HCT116 (cell line): Measurements from ENCODE around the gene NCAN. TPM values are rescaled to one million over a fixed set of nuclear protein-coding genes. Genes with fewer than 3 reads are reported as not detected.

Experiments used
- ATAC-seq: fragments of 200-7000 bp; cut with Tn5 transposase; 2 replicates; pipeline ENCODE4 v1.9.1; 2020; ENCODE audit warnings: mild to moderate bottlenecking, moderate library complexity
- BruUV-seq: library from RNA; stranded (reverse); fragments of 400-500 nt; replicated peaks from 2 replicates; lab custom pipeline; 2021; lab: Mats Ljungman, UMichigan
- CTCF ChIA-PET: fragments of 300-600 bp; sonication (Branson Sonifier 250); formaldehyde crosslinking; loops from one replicate; lab custom pipeline; 2021; ENCODE audit warnings: antibody characterized with exemption; lab: Charles Lee
- POLR2A ChIA-PET: fragments of 300-600, 350-600 bp; sonication (Branson Sonifier 250); formaldehyde crosslinking; loops from one replicate; lab custom pipeline; 2021; ENCODE audit warnings: antibody characterized with exemption; lab: Charles Lee
- RAD21 ChIA-PET, 2 experiments: fragments of 300-600 bp; sonication (Branson Sonifier 250); formaldehyde crosslinking; loops; one replicate each; lab custom pipeline; 2023; ENCODE audit warnings: low total read pairs in 2 of 2; ENCODE audit not compliant: uncharacterized antibody in 2 of 2, unreplicated experiment in 2 of 2, low non-redundant PET in 1 of 2; lab: Charles Lee
- DNase-seq: peaks from one replicate; pipeline ENCODE4 v3.0.0-alpha.2; 2010; ENCODE audit warnings: low read depth, low spot score
- H2AFZ ChIP-seq: fragments of 200-600 bp; shearing (Covaris generic), sonication (generic); 2 replicates; pipeline ENCODE4 v1.6.1; 2017; ENCODE audit warnings: low read depth, mixed run types, mixed read lengths, antibody characterized with exemption, low read length; ENCODE audit not compliant: poor library complexity, severe bottlenecking
- H3K27ac ChIP-seq: 2 replicates; pipeline ENCODE4 v1.5.1; 2012; ENCODE audit warnings: low read depth, low read length
- H3K27me3 ChIP-seq: fragments of 200-600 bp; sonication (generic); 2 replicates; pipeline ENCODE4 v1.6.1; 2016; ENCODE audit warnings: mixed run types, low read length, mixed read lengths; ENCODE audit not compliant: insufficient read depth
- H3K36me3 ChIP-seq, 2 experiments: fragments of 200-500 bp in 1 of 2; fragments of 200-600 bp in 1 of 2; sonication (Bioruptor generic) in 1 of 2; sonication (generic) in 1 of 2; 2 replicates each; pipeline versions ENCODE4 v1.5.1 to v1.6.1; 2014 to 2016; ENCODE audit warnings: low read length in 2 of 2, inconsistent platforms in 1 of 2, mixed read lengths in 1 of 2, mixed run types in 1 of 2; ENCODE audit not compliant: insufficient read depth in 2 of 2, control insufficient read depth in 1 of 2
- H3K4me1 ChIP-seq, 2 experiments: fragments of 200-600 bp in 1 of 2; sonication (generic) in 1 of 2; 2 replicates each; pipeline versions ENCODE4 v1.5.1 to v1.6.1; 2012 to 2017; ENCODE audit warnings: low read length in 2 of 2, inconsistent platforms in 1 of 2, mild to moderate bottlenecking in 1 of 2, mixed read lengths in 1 of 2, mixed run types in 1 of 2, moderate library complexity in 1 of 2; ENCODE audit not compliant: insufficient read depth in 2 of 2, control insufficient read depth in 1 of 2
- H3K4me2 ChIP-seq: fragments of 200-600 bp; sonication (generic); 2 replicates; pipeline ENCODE4 v1.6.1; 2017; ENCODE audit warnings: mixed run types, low read length, mixed read lengths
- H3K4me3 ChIP-seq, 2 experiments: fragments of 200-600 bp in 1 of 2; sonication (generic) in 1 of 2; replicated peaks in 1 of 2; 2 replicates each; pipeline ENCODE4 v1.5.1; 2011 to 2016; ENCODE audit warnings: low read length in 2 of 2, control low read depth in 1 of 2, low read depth in 1 of 2, mild to moderate bottlenecking in 1 of 2, mixed read lengths in 1 of 2, mixed run types in 1 of 2
- H3K79me2 ChIP-seq: fragments of 200-600 bp; sonication (generic); 2 replicates; pipeline ENCODE4 v1.6.1; 2017; ENCODE audit warnings: mild to moderate bottlenecking, mixed run types, low read length, moderate library complexity, mixed read lengths; ENCODE audit not compliant: insufficient read depth
- H3K9ac ChIP-seq: fragments of 200-600 bp; sonication (generic); 2 replicates; pipeline ENCODE4 v1.6.1; 2016; ENCODE audit warnings: low read length, mixed read lengths
- H3K9me2 ChIP-seq: fragments of 200-600 bp; sonication (generic), shearing (Covaris generic); 2 replicates; pipeline ENCODE4 v1.6.1; 2017; ENCODE audit warnings: mixed run types, mild to moderate bottlenecking, moderate library complexity; ENCODE audit not compliant: insufficient read depth
- H3K9me3 ChIP-seq, 2 experiments: fragments of 200-500 bp in 1 of 2; fragments of 200-600 bp in 1 of 2; sonication (Bioruptor generic) in 1 of 2; sonication (generic) in 1 of 2; 2 replicates each; pipeline ENCODE4 v1.6.1; 2014 to 2017; ENCODE audit warnings: low read length in 2 of 2, mixed read lengths in 2 of 2, inconsistent platforms in 1 of 2, low read depth in 1 of 2, mild to moderate bottlenecking in 1 of 2, mixed run types in 1 of 2, moderate library complexity in 1 of 2; ENCODE audit not compliant: control insufficient read depth in 1 of 2, insufficient read depth in 1 of 2
- H4K20me1 ChIP-seq: fragments of 200-600 bp; sonication (generic), shearing (Covaris generic); 2 replicates; pipeline ENCODE4 v1.6.1; 2017; ENCODE audit warnings: mixed run types, mild to moderate bottlenecking, moderate library complexity; ENCODE audit not compliant: insufficient read depth
- CEBPB ChIP-seq: IDR thresholded peaks from 2 replicates; pipeline ENCODE4 v1.6.1; 2012; ENCODE audit warnings: low read depth
- EZH2 ChIP-seq: fragments of 200-600 bp; sonication (generic); IDR thresholded peaks from 2 replicates; pipeline ENCODE4 v1.6.1; 2017; ENCODE audit warnings: antibody characterized with exemption, mixed run types
- FOSL1 ChIP-seq: IDR thresholded peaks from 2 replicates; pipeline ENCODE4 v1.6.1; 2012; ENCODE audit warnings: low read depth
- JUND ChIP-seq: IDR thresholded peaks from 2 replicates; pipeline ENCODE4 v1.6.1; 2012
- POLR2A ChIP-seq: IDR thresholded peaks from 2 replicates; pipeline ENCODE4 v1.7.0; 2011; ENCODE audit warnings: borderline replicate concordance; ENCODE audit not compliant: insufficient read depth, insufficient read length; ENCODE audit errors: extremely low read depth
- POLR2AphosphoS5 ChIP-seq: IDR thresholded peaks from 2 replicates; pipeline ENCODE4 v1.6.1; 2011; ENCODE audit warnings: mild to moderate bottlenecking, low read depth, low read length, moderate library complexity
- SIN3A ChIP-seq: IDR thresholded peaks from 2 replicates; pipeline ENCODE4 v1.6.1; 2012; ENCODE audit warnings: low read depth
- SP1 ChIP-seq: IDR thresholded peaks from 2 replicates; pipeline ENCODE4 v1.6.1; 2012; ENCODE audit warnings: low read depth
- TCF7L2 ChIP-seq: IDR thresholded peaks from 2 replicates; pipeline ENCODE4 v1.7.0; 2011; ENCODE audit warnings: borderline replicate concordance, inconsistent platforms; ENCODE audit not compliant: insufficient read depth, insufficient read length; ENCODE audit errors: extremely low read depth
- ZBTB33 ChIP-seq: IDR thresholded peaks from 2 replicates; pipeline ENCODE4 v1.6.1; 2011; ENCODE audit warnings: mild to moderate bottlenecking, low read length, moderate library complexity; ENCODE audit not compliant: insufficient replicate concordance; ENCODE audit errors: extremely low read depth
- ZFX ChIP-seq: fragments of 450-650 bp; IDR thresholded peaks from 2 replicates; pipeline ENCODE4 v1.6.1; 2017
- ZNF274 ChIP-seq: fragments of 200-500 bp; sonication (Bioruptor generic); IDR thresholded peaks from 2 replicates; pipeline ENCODE4 v1.6.1; 2014; ENCODE audit warnings: mild to moderate bottlenecking, low read depth, low read length, inconsistent platforms
- intact Hi-C: fragments of 100-400 bp; cut with micrococcal nuclease; formaldehyde crosslinking; loops from 2 replicates; pipeline ENCODE4 v1.10.0; 2022
- total RNA-seq: library from RNA; stranded (reverse); gene quantifications from one replicate; pipeline ENCODE4 v1.2.1, GENCODE V29; 2021; ENCODE audit not compliant: unreplicated experiment
- TF ChIP-seq, protein P1 (sequence below): IDR thresholded peaks from 2 replicates; pipeline ENCODE4 v1.6.1; 2012

NCAN gene
- total RNA-seq, 1 experiment from 2014 or later: 0.07 TPM

- no peak overlapping the region for H3K27ac ChIP-seq
- intact Hi-C loops: no loop called here
- no peak for DNase-seq
- no peak overlapping the region for H3K4me2 ChIP-seq
- no peaks in the 10 kb centered on the region for H3K36me3 ChIP-seq
- no peaks in the 10 kb centered on the region for H3K9me2 ChIP-seq
- CTCF ChIA-PET: no interaction called here
- peaks cover 9% of the 10 kb centered on the region for H3K27me3 ChIP-seq
- RAD21 ChIA-PET: no interaction called here
- no peak for TF ChIP-seq EZH2
- TF ChIP-seq ZBTB33: no peak
- no peak for TF ChIP-seq TCF7L2
- no peak for TF ChIP-seq POLR2A
- no peak for TF ChIP-seq SP1
- TF ChIP-seq POLR2AphosphoS5: no peak
- TF ChIP-seq SIN3A: no peak
- no peak for TF ChIP-seq JUND
- no peak for TF ChIP-seq ZFX
- TF ChIP-seq, protein P1, sequence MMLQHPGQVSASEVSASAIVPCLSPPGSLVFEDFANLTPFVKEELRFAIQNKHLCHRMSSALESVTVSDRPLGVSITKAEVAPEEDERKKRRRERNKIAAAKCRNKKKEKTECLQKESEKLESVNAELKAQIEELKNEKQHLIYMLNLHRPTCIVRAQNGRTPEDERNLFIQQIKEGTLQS: no peak
- TF ChIP-seq CEBPB: no peak
- no peak for TF ChIP-seq FOSL1
- no peak for TF ChIP-seq ZNF274
- TF ChIP-seq, all 23 proteins: peak for 0
- no TSS peak for BruUV-seq
- Histone ChIP-seq H4K20me1 (no peaks in the 10 kb centered on the region), H2AFZ (no peak overlapping the region), H3K9ac (no peak overlapping the region), H3K4me1 (0 out of 4 replicates have a peak, but pooled peaks cover 0 to 6% of the 10 kb centered on the region in 2 experiments), H3K4me3 (no peak overlapping the region), H3K9me3 (no peaks in the 10 kb centered on the region), H3K79me2 (no peaks in the 10 kb centered on the region)
- POLR2A ChIA-PET: no interaction called here
- no peak; the same call in 1 of the 2 replicates for ATAC-seq
Measured at GRCh38 chr19:19256072-19256969, 44.6 kb downstream of the NCAN start.
